Sigmoid colon (tissue), 7 donors: ENCODE measurements around the gene TNPO3. TPM values are rescaled to one million over a fixed set of nuclear protein-coding genes. Genes with fewer than 3 reads are reported as not detected.

ENCODE experiments used
- DNase-seq: peaks from one replicate; pipeline ENCODE4 v3.0.0-alpha.2; 2019
- H3K27ac ChIP-seq, 4 donors: fragments of 200-600 bp; sonication (generic); one replicate each; pipeline ENCODE4 v1.5.1; 2016 to 2019; ENCODE audit warnings: mild to moderate bottlenecking in 1 of 4
- H3K27me3 ChIP-seq, 3 donors: fragments of 200-600 bp; sonication (generic); one replicate each; pipeline ENCODE4 v1.5.1; 2019; ENCODE audit warnings: mild to moderate bottlenecking in 1 of 3
- H3K36me3 ChIP-seq, 4 donors: fragments of 200-600 bp; sonication (generic); one replicate each; pipeline ENCODE4 v1.5.1; 2016 to 2019
- H3K4me1 ChIP-seq, 4 donors: fragments of 200-600 bp; sonication (generic); one replicate each; pipeline ENCODE4 v1.5.1; 2017 to 2019
- H3K4me3 ChIP-seq, 4 donors: fragments of 200-600 bp; sonication (generic); one replicate each; pipeline ENCODE4 v1.5.1; 2017 to 2019; ENCODE audit warnings: mild to moderate bottlenecking in 2 of 4, moderate library complexity in 1 of 4
- H3K9me3 ChIP-seq, 4 donors: fragments of 200-600 bp in 3 of 4; sonication (generic) in 3 of 4; one replicate each; pipeline versions ENCODE4 v1.5.1 to v1.6.1; 2013 to 2019
- EP300 ChIP-seq, 4 donors: sonication (generic); formaldehyde crosslinking; IDR thresholded peaks; one replicate each; pipeline ENCODE4 v1.6.1; 2017; ENCODE audit warnings: antibody characterized with exemption in 4 of 4
- POLR2A ChIP-seq, 2 donors: fragments of 450-650 bp; IDR thresholded peaks; one replicate each; pipeline ENCODE4 v1.6.1; 2016; ENCODE audit warnings: antibody characterized with exemption in 2 of 2, mild to moderate bottlenecking in 2 of 2, moderate library complexity in 2 of 2
- POLR2AphosphoS5 ChIP-seq, 4 donors: sonication (generic); formaldehyde crosslinking; IDR thresholded peaks; one replicate each; pipeline ENCODE4 v1.6.1; 2017; ENCODE audit warnings: antibody characterized with exemption in 4 of 4
- WGBS, 2 donors: extraction: QIAGEN DNeasy Blood & Tissue Kit; methylation state at CpG; one replicate each; pipeline ENCODE4 v1.1.7; 2013; 5-methylcytosine and 5-hydroxymethylcytosine counted together
- intact Hi-C: fragments of 100-400 bp; cut with DNase I; formaldehyde crosslinking; loops from one replicate; pipeline ENCODE4 v1.15.1; 2023
- polyA plus RNA-seq, 3 donors: library from polyadenylated mRNA; stranded (reverse); fragments of 200-250 nt; gene quantifications; one replicate each; pipeline ENCODE4 v1.2.3, GENCODE V29; 2013
- total RNA-seq, 4 donors: library from RNA; depleted of rRNA; stranded (reverse); fragments of >200 nt; gene quantifications; one replicate each; pipeline ENCODE4 v1.1.0, GENCODE V29; 2016
- TF ChIP-seq, protein P1 (sequence below), 4 experiments: fragments of 450-650 bp in 3 of 4; fragments of 200-600 bp in 1 of 4; IDR thresholded peaks; one replicate each; pipeline ENCODE4 v1.5.1; 2016 to 2019; ENCODE audit warnings: antibody characterized with exemption in 4 of 4, mild to moderate bottlenecking in 3 of 4, moderate library complexity in 2 of 4
- donor health status: healthy with polysubstance abuse.
- donor health status: Bipolar disorder and iron deficiency.
- donor health status: healthy.

Gene TNPO3
- total and polyA plus RNA-seq, 7 donors = 13.2 to 40.5 (median 35.2) TPM

DNA sequence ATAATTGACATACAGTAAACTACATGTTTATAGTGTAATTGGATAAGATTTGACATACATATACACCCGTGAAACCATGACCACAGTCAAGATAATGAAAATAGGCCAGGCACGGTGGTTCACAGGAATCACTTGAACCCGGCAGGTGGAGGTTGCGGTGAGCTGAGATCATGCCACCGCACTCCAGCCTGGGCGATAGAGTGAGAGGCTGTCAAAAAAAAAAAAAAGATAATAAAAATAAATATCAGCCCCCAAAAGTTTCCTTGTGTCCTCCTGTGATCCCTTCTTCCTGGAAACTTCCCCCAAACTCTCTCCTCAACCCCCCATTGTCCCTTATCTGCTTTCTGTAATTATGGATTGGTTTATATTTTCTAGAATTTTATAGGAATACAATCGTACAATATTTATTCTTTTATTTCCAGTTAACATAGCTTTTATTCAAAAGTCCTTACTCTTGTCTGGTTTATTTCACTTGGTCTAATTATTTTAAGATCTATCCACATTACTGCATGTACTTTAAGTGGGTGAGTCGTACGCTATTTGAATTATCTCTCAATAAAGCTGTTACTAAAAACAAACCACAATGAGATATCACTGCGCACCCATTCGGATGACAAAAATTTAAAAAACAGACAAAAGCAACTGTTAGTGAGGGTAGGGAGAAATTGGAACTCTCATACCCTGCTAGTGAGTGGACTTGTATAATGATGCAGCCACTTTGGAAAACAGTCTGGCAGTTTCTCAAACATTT lies 30.1 kb upstream of the TNPO3 start:
- intact Hi-C loops = loop anchor here (10.0 kb wide), 1 partner anchor 60 kb away; no protein-coding TSS in a partner anchor
- Histone ChIP-seq H3K27me3 (peaks cover 0 to 5% (median 0%) of the 10 kb centered on the region in 3 donors), H3K4me1 (no peaks in the 10 kb centered on the region), H3K36me3 (no peaks in the 10 kb centered on the region), H3K4me3 (no peak overlapping the region), H3K9me3 (no peaks in the 10 kb centered on the region), H3K27ac (no peak overlapping the region)
- no peak for DNase-seq
- no peak for TF ChIP-seq POLR2AphosphoS5 (IDR thresholded peaks at IDR 0.05)
- TF ChIP-seq, protein P1, sequence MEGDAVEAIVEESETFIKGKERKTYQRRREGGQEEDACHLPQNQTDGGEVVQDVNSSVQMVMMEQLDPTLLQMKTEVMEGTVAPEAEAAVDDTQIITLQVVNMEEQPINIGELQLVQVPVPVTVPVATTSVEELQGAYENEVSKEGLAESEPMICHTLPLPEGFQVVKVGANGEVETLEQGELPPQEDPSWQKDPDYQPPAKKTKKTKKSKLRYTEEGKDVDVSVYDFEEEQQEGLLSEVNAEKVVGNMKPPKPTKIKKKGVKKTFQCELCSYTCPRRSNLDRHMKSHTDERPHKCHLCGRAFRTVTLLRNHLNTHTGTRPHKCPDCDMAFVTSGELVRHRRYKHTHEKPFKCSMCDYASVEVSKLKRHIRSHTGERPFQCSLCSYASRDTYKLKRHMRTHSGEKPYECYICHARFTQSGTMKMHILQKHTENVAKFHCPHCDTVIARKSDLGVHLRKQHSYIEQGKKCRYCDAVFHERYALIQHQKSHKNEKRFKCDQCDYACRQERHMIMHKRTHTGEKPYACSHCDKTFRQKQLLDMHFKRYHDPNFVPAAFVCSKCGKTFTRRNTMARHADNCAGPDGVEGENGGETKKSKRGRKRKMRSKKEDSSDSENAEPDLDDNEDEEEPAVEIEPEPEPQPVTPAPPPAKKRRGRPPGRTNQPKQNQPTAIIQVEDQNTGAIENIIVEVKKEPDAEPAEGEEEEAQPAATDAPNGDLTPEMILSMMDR (IDR thresholded peaks at IDR 0.05) = no peak
- TF ChIP-seq EP300 (IDR thresholded peaks at IDR 0.05) = no peak
- no peak for TF ChIP-seq POLR2A (IDR thresholded peaks at IDR 0.05)
- 71 to 81% methylated on average over 11 of the region's 11 CpGs for WGBS, 2 donors

DNA sequence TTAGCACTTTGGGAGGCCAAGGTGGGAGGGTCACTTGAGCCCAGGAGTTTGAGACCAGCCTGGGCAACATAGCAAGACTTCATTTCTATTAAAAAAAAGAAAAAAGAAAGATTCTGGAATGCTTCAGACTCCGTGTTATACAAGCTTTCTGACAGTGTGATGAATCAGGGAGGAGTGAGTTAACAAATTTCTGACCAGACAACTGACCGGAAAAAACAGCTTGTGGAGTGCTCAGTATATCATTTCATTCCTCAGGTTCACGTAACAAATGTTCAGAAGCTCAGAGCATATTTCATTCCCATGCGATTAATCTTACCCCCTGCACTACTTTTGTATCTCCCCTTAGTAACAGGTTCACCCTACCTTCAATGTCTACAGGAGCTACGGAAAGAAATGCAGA lies 28.6 kb upstream of the TNPO3 start:
- Histone ChIP-seq H3K4me1 (no peaks in the 10 kb centered on the region), H3K4me3 (no peak overlapping the region), H3K9me3 (no peaks in the 10 kb centered on the region), H3K36me3 (no peaks in the 10 kb centered on the region), H3K27ac (no peak overlapping the region), H3K27me3 (peaks cover 0 to 5% (median 0%) of the 10 kb centered on the region in 3 donors)
- 78% methylated on average over 5 of the region's 5 CpGs for WGBS, 2 donors
- TF ChIP-seq, protein P1 (IDR thresholded peaks at IDR 0.05) = no peak
- TF ChIP-seq EP300 (IDR thresholded peaks at IDR 0.05) (no peak), POLR2A (IDR thresholded peaks at IDR 0.05) (no peak), POLR2AphosphoS5 (IDR thresholded peaks at IDR 0.05) (no peak)
- intact Hi-C loops = loop anchor here (10.0 kb wide), 1 partner anchor 59 kb away; no protein-coding TSS in a partner anchor
- DNase-seq = no peak

DNA sequence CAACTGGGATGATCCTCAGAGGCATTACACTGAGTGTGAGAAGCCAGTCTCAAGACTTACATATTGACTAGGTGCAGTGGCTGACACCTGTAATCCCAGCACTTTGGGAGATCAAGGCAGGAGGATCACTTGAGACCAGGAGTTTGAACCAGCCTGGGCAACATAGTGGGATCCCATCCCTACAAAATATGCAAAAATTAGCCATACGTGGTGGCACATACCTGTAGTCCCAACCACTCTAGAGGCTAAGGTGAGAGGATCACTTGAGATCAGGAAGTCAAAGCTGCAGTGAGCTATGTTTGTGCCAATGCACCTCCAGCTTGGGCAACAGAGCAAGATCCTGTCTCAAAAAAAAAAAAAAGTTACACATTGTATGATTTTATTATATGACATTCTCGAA lies 23.5 kb upstream of the TNPO3 start:
- H3K4me3 ChIP-seq = no peak overlapping the region
- intact Hi-C loops = no loop called here
- TF ChIP-seq EP300 (IDR thresholded peaks at IDR 0.05) (no peak), POLR2AphosphoS5 (IDR thresholded peaks at IDR 0.05) (no peak), POLR2A (IDR thresholded peaks at IDR 0.05) (no peak)
- TF ChIP-seq, protein P1 (IDR thresholded peaks at IDR 0.05) = no peak
- no peaks in the 10 kb centered on the region for H3K36me3 ChIP-seq
- no peaks in the 10 kb centered on the region for H3K4me1 ChIP-seq
- no peak for DNase-seq
- no peaks in the 10 kb centered on the region for H3K9me3 ChIP-seq
- no peaks in the 10 kb centered on the region for H3K27me3 ChIP-seq
- H3K27ac ChIP-seq = no peak overlapping the region
- WGBS, 2 donors = 81 to 89% methylated on average over 2 of the region's 2 CpGs

DNA sequence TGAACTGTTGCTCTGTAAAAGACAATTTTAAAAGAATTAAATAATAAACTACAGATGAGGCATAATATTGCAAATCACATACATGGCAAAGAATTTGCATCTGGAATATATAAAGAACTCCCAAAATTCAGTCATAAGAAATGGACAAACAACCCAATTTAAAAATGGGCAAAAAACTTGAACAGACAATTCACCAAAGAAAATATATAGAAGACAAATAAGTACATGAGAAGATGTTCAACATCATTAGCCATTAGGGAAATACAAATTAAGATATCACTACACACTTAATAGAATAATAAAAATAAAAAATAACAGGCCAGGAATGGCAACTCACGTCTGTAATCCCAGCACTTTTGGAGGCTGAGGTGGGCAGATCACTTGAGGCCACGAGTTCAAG lies 22.0 kb upstream of the TNPO3 start:
- no peaks in the 10 kb centered on the region for H3K9me3 ChIP-seq
- intact Hi-C loops = no loop called here
- no peaks in the 10 kb centered on the region for H3K36me3 ChIP-seq
- no peaks in the 10 kb centered on the region for H3K4me1 ChIP-seq
- H3K27ac ChIP-seq = no peak overlapping the region
- H3K4me3 ChIP-seq = no peak overlapping the region
- no peak for DNase-seq
- H3K27me3 ChIP-seq = no peaks in the 10 kb centered on the region
- TF ChIP-seq EP300 (IDR thresholded peaks at IDR 0.05) = no peak
- TF ChIP-seq POLR2AphosphoS5 (IDR thresholded peaks at IDR 0.05) = no peak
- 83 to 85% methylated on average over 2 of the region's 2 CpGs for WGBS, 2 donors

DNA sequence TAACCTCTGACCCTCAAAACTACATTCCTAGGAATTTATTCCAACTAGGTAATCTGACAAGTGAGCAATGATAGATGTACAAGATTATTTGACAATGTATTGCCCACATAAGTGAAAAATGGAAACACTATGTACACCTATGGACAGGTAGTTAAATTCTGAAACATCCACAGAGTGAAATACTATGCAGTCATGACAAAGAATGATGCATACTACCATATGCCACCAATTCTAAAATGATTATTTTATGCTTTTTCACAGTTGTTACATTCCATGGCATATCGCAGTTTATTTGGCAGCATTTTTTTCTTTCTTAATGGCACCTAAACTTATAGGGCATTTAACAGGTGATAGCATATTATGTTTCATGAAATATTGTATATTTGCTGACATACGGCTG lies 20.1 kb upstream of the TNPO3 start:
- H3K4me1 ChIP-seq = no peaks in the 10 kb centered on the region
- TF ChIP-seq, protein P1 (IDR thresholded peaks at IDR 0.05) = no peak
- TF ChIP-seq POLR2A (IDR thresholded peaks at IDR 0.05) = no peak
- no peak for TF ChIP-seq POLR2AphosphoS5 (IDR thresholded peaks at IDR 0.05)
- no peak for TF ChIP-seq EP300 (IDR thresholded peaks at IDR 0.05)
- no peaks in the 10 kb centered on the region for H3K27me3 ChIP-seq
- no peak overlapping the region for H3K27ac ChIP-seq
- WGBS, 2 donors = 95 to 98% methylated on average over 2 of the region's 2 CpGs
- intact Hi-C loops = no loop called here
- H3K9me3 ChIP-seq = no peaks in the 10 kb centered on the region
- no peak for DNase-seq
- no peaks in the 10 kb centered on the region for H3K36me3 ChIP-seq
- no peak overlapping the region for H3K4me3 ChIP-seq
